ENCODE measurements around the gene PTPRN2.
"Not testable (repeated sequence)": the region's sequence is repeated elsewhere in the genome, so short reads cannot be mapped to it uniquely, and the experiment has no call there.

PTPRN2 gene

DNA sequence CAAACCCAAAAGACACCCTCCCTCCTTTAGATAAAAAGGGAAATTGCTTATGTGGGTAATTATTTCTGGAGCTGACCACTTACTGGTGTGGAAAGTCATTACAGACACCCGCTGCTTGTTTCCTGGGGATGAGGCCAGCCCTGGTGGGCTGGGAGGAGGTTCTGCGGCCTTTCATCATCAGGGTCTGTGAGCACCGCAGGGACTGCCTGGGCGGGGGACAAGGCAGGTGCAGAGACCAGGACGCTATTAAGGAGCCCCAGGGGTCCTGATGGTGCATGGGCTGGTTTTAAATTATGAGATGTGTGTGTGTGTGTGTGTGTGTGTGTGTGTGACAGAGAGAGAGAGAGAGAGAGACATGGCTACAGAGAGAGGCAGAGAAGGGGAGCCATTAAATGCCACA, 1079.6 kb downstream of the PTPRN2 start:
- no peak for DNase-seq (ENCODE audit: low spot score)

DNA sequence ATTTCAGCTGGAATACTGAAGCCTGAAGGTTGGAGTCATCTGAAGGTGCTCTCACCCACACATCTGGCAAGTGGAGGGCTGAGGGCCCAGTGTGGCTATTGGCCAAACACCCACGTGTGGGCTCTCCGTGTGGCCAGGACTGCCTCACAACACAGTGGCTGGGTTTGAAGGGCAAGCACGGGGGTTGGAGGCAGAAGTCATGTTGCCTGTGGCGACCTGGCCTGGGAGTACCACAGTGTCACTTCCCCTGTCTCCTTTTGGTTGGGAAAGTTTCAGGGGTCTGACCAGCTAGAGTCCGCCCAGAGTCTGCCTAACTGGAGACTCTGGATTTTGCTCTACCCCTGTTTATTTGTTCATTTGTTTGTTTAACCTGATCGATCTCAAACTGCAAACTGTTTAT, 1081.4 kb downstream of the PTPRN2 start:
- no peak for DNase-seq (ENCODE audit: low spot score)

DNA sequence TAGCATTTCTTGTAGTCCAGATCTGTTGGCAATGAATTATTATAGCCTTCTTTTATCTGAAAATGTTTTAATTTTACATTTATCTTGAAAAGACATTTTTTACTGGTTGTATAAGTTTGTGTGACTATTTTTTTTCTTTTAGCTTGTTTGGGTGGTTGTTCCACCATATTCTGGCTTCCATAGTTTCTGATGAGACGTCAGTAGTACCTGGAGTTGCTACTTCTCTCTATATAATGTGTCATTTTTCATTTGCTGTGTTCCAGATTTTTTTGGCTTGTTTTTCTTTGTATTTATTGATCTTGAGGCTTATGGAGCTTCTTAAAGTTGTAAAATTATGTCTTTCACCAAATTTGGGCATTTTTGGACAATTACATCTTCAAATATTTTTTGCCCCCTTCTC, 1082.0 kb downstream of the PTPRN2 start:
- no peak for DNase-seq (ENCODE audit: low spot score)

DNA sequence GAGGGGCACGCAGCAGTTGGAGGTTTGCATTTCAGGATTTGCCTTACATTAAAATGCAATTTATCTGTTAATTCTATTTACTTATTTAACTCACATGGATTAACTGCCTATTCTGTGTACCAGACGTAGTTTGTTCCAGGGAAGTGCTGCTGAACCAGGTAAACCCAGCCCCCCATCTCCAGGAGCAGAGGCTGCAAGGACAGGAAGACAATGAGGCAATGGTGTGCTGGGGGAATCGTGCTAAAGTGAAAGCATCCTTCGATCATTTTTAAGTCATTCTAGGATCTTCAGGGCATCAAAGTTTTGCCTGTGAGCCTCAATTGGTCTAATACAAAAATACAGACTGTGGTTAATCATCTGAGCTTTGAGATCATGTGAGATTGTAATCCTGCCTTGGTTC, 1084.4 kb downstream of the PTPRN2 start:
- DNase-seq (ENCODE audit: low spot score) = no peak

DNA sequence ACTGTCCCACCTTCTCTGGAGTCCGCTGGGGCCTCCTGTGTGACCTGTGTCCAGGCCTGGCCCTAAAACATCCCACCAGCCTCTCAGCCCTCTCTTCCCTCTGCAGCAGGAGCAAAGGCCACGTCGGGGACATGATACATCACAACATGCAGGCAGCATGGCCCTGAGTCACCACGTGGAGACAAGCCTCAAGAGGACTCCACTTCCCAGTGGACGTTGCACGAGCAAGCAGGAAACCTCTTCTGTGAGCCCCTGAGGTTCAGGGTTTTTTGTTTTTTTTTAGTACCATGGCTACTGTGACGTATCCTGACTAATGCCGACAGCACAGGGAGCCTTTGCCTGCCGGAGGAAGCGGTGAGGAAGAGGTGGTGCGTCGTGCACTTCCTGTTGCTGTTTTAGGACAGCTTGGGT, 1084.9 kb downstream of the PTPRN2 start:
- DNase-seq (ENCODE audit: low spot score) = no peak

DNA sequence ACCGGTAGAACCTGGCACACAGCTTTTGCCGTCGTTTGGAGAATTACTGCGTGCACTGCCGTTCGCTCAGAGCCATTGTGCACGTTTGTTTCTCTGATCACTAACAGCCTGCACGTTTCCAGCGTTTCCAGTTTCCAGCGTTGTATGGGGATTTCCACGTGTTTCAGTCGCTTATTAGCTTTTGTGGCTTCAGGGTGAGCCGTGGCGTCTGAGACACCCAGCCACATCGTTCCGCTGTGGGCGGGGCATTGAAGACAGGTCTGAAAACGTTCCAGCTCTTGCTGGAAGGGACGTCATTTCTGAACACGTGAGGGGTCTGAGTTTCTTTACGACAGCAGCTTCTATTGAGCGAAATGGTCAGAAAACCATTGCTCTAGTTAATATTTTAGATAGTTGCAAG, 1086.0 kb downstream of the PTPRN2 start:
- DNase-seq (ENCODE audit: low spot score) = no peak

DNA sequence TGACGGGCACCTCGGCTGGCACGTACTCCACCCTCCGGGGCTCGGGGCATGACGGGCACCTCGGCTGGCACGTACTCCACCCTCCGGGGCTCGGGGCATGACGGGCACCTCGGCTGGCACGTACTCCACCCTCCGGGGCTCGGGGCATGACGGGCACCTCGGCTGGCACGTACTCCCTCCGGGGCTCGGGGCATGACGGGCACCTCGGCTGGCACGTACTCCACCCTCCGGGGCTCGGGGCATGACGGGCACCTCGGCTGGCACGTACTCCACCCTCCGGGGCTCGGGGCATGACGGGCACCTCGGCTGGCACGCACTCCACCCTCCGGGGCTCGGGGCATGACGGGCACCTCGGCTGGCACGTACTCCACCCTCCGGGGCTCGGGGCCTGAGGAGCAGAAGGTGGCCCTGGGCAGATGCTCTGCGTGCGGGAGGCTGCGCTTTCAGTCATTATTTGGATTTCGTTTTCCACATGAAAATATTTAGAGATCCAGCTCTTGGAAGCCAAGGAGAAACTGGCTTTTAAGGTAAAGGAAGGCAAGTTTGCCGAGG, 1086.6 kb downstream of the PTPRN2 start:
- not testable (repeated sequence) for DNase-seq (ENCODE audit: low spot score)

DNA sequence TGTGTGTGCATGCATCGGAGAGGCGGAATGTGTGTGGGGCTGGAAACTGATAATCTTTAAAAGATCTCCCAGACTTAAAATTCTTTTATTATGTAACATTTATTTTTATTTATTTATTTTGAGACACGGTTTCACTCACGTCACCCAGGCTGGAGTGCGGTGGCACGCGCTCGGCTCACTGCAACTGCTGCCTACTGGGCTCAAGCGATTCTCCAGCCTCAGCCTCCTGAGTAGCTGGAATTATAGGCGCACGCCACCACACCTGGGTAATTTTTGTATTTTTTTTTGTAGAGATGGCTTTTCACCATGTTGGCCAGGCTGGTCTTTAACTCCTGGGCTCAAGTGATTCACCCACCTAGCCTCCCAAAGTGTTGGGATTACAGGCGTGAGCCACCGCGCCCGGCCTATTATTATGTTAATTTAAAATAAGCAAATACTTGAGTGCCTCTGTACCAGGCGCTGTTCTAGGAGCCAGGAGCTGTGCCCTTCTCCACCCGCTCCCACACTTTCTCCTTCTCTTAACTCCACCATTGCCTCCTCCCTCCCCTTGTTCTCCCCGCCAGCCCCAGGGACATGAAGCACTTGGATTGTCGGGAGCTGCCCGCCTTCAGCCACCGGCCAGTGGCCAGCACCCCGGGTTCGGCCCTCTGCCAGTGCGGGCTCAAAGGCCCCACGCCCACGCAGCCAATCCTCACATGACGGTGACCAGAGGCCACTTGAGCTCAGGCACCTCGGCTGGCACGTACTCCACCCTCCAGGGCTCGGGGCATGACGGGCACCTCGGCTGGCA, 1087.3 kb downstream of the PTPRN2 start:
- DNase-seq (ENCODE audit: low spot score) = no peak

DNA sequence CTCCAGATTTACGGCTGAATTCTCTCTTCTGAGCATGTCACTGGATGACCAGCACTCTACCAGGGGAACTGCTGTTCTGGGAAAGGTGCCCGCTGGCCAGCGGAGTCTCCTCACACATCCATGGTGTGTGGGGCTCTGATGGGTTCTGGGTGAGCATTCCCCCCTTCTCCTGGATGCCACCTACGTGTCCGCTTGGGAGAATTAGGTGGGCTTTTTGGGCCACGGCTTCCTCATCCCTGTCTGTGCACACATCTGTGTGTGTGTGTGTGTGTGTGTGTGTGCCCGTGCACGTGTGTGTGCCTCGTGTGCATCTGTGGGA, 1087.8 kb downstream of the PTPRN2 start:
- no peak for DNase-seq (ENCODE audit: low spot score)

DNA sequence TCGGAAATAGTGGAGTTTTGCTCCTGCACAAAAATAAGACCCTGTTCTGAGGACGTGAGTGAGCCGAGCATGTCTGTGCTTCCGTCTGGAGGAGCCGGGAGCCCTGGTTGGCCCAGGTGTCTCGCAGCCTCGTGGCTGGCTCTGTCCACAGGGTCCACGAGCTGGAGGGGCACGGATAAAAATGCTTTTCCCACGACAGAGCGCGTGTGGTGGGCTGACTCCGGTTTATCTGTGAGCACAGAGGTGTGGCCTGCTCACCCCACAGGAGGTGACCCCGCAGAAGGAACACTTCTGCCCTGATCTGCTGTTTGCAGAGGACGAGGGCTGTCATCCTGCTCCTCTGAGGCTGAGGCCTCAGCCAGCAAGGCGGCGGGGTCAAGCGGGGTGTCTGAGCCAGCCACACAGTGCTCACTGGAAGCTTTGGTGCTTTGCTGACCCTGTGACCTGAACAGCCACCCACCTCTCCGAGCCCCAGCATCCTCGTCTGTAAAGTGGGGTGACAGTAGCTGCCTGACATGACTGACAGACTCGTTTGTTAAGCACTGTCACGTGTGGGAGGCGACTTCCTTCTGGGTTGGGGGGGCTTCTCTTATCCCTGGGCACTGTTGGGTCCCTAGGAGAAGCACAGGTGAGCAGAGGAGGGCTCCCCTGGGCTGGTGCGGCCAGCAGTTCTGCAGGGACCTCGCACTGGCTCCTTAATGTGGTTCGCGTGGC, 1088.3 kb downstream of the PTPRN2 start:
- no peak for DNase-seq (ENCODE audit: low spot score)

DNA sequence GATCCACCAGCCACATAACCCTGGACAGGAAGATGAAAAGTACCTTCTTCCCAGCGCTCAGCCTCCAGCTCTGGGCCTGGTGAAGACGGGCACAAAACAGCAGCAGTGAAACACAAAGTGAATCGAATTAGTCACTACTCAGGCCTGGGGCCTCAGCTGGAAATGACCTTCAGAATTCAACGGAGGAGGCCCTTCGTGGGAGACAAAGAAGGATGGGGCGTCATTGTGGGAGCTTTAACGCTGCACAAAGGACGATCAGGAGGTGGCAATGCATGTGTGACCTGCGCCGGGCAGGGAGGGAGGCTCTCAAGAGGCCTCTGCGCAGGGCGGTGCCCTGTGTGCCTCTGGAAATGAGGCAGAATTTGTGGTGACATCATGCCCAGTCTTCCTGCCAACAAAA, 1089.0 kb downstream of the PTPRN2 start:
- DNase-seq (ENCODE audit: low spot score) = no peak

DNA sequence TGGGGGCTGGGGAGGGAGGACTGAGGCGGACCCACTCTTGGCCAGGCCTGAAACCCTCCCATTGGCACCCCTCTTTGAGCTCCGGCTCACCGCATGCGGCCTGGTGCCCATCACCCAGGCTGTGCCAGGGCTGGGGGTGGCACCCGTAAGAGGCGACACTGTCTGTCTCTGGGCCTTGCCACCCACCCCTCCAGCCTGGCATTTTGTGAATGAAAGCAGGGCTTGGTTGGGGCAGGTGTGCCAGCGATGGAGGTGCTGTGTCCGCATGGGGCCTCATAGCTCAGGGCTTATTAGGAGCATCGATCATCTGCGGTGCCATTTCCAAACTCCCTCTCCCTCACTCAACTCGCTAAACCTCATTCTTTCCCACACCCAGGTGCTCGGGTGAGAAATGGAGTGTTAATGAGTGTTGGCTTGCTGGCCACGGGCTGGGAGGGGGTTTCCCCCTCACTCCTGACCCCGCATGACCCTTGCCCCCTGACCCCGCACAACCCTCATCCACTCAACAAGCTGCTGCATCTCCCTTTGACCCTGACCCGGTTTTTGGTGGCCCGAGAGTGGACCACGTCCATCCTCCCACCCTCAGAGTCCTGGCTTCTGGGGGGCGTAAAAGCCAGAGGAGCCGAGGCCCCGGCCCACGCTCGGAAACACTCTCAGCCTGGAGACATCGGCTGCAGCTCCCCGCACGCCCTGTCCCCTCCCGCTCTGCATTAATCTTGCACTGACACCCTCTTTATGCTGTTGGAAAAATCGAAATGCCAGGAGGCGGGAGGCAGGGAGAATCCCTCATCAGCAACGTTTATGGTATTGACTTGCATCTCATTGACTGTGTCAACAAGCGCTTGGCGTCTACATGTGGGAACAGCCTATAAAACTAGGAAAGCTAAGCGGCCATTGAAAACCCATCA, 1089.6 kb downstream of the PTPRN2 start:
- DNase-seq (ENCODE audit: low spot score) = no peak

DNA sequence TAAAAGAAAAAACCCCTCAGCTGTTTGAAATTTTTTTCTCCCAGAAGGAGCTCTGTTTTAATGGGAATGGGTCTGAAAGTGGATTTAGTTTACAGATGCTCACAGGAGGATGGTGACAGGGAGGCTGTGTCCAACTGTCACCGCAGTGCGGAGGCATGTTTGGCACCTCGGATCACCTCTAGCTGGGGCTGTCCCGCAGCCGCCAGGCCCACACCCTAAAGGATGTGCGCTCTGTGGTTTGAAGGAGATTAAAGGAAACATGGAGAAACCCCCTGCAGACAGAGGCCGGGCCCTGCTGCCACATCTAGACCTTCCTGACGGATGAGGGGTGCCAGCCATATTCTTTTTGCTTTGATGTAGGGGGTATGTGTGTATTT, 1090.3 kb downstream of the PTPRN2 start:
- no peak for DNase-seq (ENCODE audit: low spot score)

DNA sequence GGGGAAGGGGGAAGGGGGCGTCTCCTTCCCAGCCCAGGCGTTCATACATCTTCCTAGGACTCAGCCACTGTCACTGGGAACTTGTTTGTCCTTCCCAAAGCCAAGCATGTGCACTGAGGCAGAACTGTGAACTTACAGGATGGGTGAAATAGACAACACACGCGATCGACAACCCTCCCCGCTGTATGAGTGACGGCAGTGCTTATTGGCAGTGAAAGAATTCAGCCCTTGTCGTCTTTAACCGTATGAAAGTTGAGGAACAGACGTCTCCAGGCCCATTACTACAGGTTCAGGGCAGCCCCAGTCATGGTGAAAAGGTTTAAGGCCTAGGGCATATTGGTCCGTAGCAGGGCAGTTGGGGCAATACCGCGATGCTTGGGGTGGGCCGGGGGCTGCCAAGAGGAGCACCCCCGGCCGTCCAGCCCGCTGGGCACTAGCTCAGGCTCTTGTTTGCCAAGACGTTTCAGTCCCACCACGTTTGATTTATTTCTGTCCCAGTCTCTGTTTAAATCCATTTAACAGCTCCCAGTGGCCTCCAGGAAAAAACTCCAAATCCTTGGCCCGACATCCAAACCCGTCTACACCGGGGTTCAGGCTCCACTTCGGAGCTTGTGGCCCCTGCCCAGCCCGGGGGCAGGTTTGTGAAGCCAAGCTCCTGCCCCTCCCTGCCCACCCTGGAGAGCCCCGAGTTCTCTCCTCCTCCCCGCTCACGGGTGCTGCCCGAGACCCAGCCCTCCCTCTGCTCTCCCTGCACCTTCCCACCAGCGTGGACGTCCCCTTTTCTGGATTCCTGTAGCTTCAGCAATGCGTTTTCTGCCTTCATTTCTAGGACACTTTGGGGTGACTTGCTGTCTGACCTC, 1091.0 kb downstream of the PTPRN2 start:
- no peak for DNase-seq (ENCODE audit: low spot score)

DNA sequence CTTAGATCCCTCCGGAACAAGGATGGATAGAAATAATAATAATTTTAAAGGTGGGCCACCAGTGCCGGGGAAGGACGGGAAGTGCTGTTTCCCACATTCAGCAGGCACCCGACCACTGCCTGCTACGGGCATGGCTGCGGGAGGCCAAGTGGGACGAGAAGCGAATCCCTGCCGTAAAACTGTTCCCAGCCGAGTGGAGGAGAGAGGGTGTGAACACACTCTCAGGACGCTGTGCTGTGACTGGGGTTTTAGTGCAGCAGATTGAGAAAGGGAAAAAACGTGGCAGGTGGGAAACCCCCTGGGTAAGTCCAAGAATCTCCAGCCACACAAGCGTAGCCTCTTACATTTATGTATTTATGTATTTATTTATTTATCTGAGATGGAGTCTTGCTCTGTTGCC, 1092.0 kb downstream of the PTPRN2 start:
- DNase-seq (ENCODE audit: low spot score) = no peak

DNA sequence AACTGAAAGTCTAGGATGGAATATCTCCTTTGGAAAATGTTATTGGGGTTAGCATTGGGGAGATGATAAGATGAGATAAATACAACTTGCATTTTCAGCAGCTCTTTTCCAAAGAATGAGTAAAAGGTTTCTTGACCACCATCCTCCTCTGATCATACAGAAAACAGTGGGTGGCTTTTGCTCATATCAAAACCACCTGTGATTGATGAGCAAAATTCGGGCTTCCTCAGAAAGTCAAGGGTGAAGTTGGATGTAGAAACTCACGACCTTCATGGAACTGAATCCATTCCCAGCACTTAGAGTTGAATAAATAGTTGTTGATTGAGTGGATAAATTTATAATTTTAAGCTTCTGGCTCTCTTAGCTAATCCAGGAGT, 1092.5 kb downstream of the PTPRN2 start:
- no peak for DNase-seq (ENCODE audit: low spot score)

DNA sequence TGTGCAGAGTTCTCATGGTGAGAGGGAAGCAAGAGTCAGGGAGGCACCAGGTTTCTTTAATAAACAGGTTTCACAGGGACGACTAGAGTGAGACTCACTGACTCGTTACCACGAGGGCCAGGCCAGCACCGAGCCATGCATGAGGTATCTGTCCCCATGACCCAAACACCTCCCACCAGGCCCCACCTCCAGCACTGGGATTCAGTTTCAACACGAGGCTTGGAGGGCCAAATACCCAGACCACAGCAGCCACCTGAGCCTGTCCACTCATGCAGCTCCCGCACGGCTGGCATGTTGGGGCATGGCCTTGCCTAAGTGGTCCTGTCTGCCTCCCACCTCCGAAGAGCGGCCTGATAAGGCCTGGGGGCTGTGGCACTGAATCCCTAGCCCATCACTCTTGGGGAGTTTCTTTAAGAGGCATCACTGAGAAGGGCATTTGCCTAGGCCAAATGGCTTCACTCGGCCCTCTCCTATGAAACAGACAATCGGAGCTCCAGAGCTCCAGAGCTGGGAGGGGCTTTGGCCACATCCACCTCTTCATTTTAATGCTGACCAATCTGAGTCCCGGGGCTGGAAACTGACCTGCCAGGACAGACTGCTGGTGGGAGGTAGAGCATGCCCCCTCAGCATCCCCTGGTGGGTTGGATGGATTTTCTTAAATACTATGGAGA, 1093.0 kb downstream of the PTPRN2 start:
- no peak for DNase-seq (ENCODE audit: low spot score)

DNA sequence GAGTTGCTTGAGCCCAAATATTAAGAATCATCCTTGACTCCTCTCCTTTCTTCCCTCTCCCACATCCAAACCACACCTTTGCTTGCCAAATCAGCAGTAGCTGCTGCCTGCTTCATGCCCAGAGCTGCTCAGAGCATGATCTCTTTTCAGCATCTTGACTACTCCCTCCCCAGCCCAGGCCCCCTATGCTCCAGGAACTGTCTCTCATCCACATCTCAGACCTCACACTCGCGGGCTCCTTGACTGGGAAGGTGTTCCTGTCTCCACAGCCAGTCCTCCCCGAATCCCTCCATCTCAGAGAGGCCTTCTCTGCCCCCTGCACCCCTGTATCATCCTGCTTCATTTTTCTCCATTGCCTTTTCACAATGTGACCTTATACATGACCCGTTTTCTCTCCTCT, 1093.8 kb downstream of the PTPRN2 start:
- no peak for DNase-seq (ENCODE audit: low spot score)

DNA sequence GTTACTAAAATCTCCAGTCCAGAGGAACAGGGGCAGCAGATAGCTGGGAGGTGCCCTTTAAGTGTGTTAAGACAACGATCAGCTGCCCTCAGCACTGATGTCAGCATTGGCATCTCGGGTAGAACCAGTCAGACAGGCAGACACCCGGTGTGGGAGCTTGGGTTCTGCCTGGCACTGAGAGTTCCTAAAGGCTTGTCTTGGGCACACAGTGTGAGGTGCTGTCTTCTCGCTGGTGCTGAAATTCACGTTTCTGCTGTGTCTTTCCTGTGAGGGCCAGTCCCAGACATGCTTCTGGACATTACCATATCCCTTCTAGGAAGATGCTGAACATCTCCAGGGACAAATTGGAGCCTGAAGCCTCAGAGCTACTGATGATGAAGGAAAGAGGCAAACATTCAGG, 1094.6 kb downstream of the PTPRN2 start:
- no peak for DNase-seq (ENCODE audit: low spot score)

DNA sequence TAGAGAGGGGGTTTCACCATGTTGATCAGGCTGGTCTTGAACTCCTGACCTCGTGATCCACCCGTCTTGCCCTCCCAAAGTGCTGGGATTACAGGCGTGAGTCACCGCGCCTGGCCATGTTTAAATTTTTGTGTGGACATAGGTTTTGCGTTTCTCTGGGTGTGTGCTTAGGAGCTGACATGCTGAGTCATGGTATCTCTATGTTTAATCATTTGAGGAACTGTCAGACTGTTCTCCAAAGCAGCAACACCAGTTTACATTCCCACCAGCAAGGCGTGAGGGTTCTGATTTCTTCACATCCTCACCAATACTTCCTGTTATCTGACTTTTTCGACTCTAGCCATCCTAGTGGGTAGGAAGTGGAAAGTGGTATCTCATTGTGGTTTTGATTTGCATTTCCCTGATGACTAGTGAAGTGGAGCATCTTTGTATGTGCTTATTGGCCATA, 1097.1 kb downstream of the PTPRN2 start:
- DNase-seq (ENCODE audit: low spot score) = peak; percentile 90

DNA sequence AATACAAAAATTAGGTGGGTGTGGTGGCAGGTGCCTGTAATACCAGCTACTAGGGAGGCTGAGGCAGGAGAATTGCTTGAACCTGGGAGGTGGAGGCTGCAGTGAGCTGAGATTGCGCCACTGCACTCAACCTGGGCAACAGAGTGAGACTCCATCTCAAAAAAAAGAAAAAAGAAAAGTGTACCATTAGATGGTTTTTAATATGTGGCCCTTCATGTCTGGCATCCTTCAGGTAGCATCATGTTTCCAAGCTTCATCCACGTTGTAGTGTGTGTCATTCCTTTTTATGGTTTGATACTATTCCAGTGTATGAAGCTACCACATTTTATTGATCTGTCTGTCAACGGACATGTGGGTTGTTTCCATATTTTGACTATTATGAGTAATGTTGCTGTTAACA, 1097.8 kb downstream of the PTPRN2 start:
- DNase-seq (ENCODE audit: low spot score) = not testable (repeated sequence)

Measured in SW480 (cell line).